HT1080 (cell line): ENCODE data around the gene TGM3. TPM values are rescaled to one million over a fixed set of nuclear protein-coding genes. Genes with fewer than 3 reads are reported as not detected.

Source experiments
- DNase-seq: peaks from one replicate; pipeline ENCODE4 v3.0.0-alpha.2; 2015; ENCODE audit warnings: low read depth
- total RNA-seq: library from RNA; depleted of rRNA; stranded (reverse); fragments of >200 nt; shearing (Covaris generic); gene quantifications from 2 replicates; pipeline ENCODE4 v1.2.3, GENCODE V29; 2014; rRNA removed

TGM3 gene
- total RNA-seq, 1 experiment from 2014 or later = not detected

GRCh38 chr20:2374346-2375125 is 78.7 kb downstream of the TGM3 start:
- no peak for DNase-seq

GRCh38 chr20:2378893-2379292 is 83.1 kb downstream of the TGM3 start:
- DNase-seq = no peak

- DNase-seq = peak; percentile 12
These were observed 83.9 kb downstream of the TGM3 start for GRCh38 chr20:2379511-2380229.

GRCh38 chr20:2380601-2381000 is 84.8 kb downstream of the TGM3 start, which contains the start of gene TGM6:
TGM6 (plus strand) TSS chr20:2380901; CDS start chr20:2380969, 68 bp downstream.
- DNase-seq = no peak

GRCh38 chr20:2381303-2381702 is 85.5 kb downstream of the TGM3 start:
- no peak for DNase-seq

GRCh38 chr20:2382833-2383232 is 87.0 kb downstream of the TGM3 start:
- DNase-seq = peak; percentile 8

GRCh38 chr20:2385026-2385425 is 89.2 kb downstream of the TGM3 start:
- peak; percentile 24 for DNase-seq

GRCh38 chr20:2385496-2385895 is 89.7 kb downstream of the TGM3 start:
- no peak for DNase-seq

- DNase-seq = peak; percentile 76
These were observed 90.8 kb downstream of the TGM3 start for GRCh38 chr20:2386516-2387179.

GRCh38 chr20:2387180-2387577 is 91.4 kb downstream of the TGM3 start:
- peak; percentile 61 for DNase-seq

GRCh38 chr20:2387580-2387979 is 91.8 kb downstream of the TGM3 start:
- DNase-seq = no peak

Other genes with a start within 250 kb of the TGM3 start
- 9.6 and 12.9 TPM in 2 replicates for gene STK35, start 194.2 kb upstream of the TGM3 start, total RNA-seq
- gene TGM6, start 84.9 kb downstream of the TGM3 start, total RNA-seq = not detected in 2 replicates
- 674 and 709 TPM in 2 replicates for gene SNRPB, start 174.8 kb downstream of the TGM3 start, total RNA-seq
- gene ZNF343, start 212.9 kb downstream of the TGM3 start, total RNA-seq = 12.8 and 19.6 TPM in 2 replicates
- gene TMC2, start 240.6 kb downstream of the TGM3 start, total RNA-seq = not detected in 2 replicates